ENCODE measurements around the gene GPR108. TPM values are rescaled to one million over a fixed set of nuclear protein-coding genes. Genes with fewer than 3 reads are reported as not detected.

Gene GPR108
- total RNA-seq, 1 experiment from 2014 or later, result 41.8 TPM

GRCh38 chr19:6717441-6717971, 19.9 kb downstream of the GPR108 start:
- no peaks in the 10 kb centered on the region for H3K79me2 ChIP-seq (ENCODE audit: low read length)
- H3K4me1 ChIP-seq (ENCODE audit: low read length), result peaks cover 8% of the 10 kb centered on the region
- H3K27ac ChIP-seq (ENCODE audit: low read length), result no peak overlapping the region
- no peaks in the 10 kb centered on the region for H4K20me1 ChIP-seq (ENCODE audit: insufficient read depth, low read depth, low read length)
- no peaks in the 10 kb centered on the region for H3K9me2 ChIP-seq (replicated peaks; ENCODE audit: insufficient read depth, low read length)
- H3K27me3 ChIP-seq (ENCODE audit: low read length), result no peaks in the 10 kb centered on the region
- no peaks in the 10 kb centered on the region for H3K36me3 ChIP-seq (ENCODE audit: insufficient read depth, low read length)
- no peak overlapping the region for H2AFZ ChIP-seq (ENCODE audit: low read length)
- DNase-seq, result no peak
- H3K4me2 ChIP-seq (ENCODE audit: low read depth, low read length, poor library complexity, severe bottlenecking), result no peak overlapping the region
- H3K4me3 ChIP-seq (ENCODE audit: low read length), result no peak overlapping the region
- H3K9ac ChIP-seq (ENCODE audit: low read length), result no peak overlapping the region
- H3K9me3 ChIP-seq (ENCODE audit: low read length), result no peaks in the 10 kb centered on the region

- H4K20me1 ChIP-seq (ENCODE audit: insufficient read depth, low read depth, low read length), result no peaks in the 10 kb centered on the region
- no peak overlapping the region for H3K4me2 ChIP-seq (ENCODE audit: low read depth, low read length, poor library complexity, severe bottlenecking)
- H3K4me3 ChIP-seq (ENCODE audit: low read length), result no peak overlapping the region
- no peaks in the 10 kb centered on the region for H3K36me3 ChIP-seq (ENCODE audit: insufficient read depth, low read length)
- DNase-seq, result no peak
- no peaks in the 10 kb centered on the region for H3K27me3 ChIP-seq (ENCODE audit: low read length)
- no peak overlapping the region for H3K27ac ChIP-seq (ENCODE audit: low read length)
- H2AFZ ChIP-seq (ENCODE audit: low read length), result no peak overlapping the region
- H3K9me3 ChIP-seq (ENCODE audit: low read length), result no peaks in the 10 kb centered on the region
- H3K79me2 ChIP-seq (ENCODE audit: low read length), result no peaks in the 10 kb centered on the region
- H3K4me1 ChIP-seq (ENCODE audit: low read length), result peaks cover 8% of the 10 kb centered on the region
- H3K9me2 ChIP-seq (replicated peaks; ENCODE audit: insufficient read depth, low read length), result no peaks in the 10 kb centered on the region
- no peak overlapping the region for H3K9ac ChIP-seq (ENCODE audit: low read length)
Measured at GRCh38 chr19:6717036-6717435, 20.3 kb downstream of the GPR108 start.

GRCh38 chr19:6716610-6716970, 20.8 kb downstream of the GPR108 start:
- Histone ChIP-seq H3K36me3 (ENCODE audit: insufficient read depth, low read length) (no peaks in the 10 kb centered on the region), H4K20me1 (ENCODE audit: insufficient read depth, low read depth, low read length) (no peaks in the 10 kb centered on the region), H3K9me3 (ENCODE audit: low read length) (no peaks in the 10 kb centered on the region), H3K27ac (ENCODE audit: low read length) (no peak overlapping the region), H3K4me3 (ENCODE audit: low read length) (no peak overlapping the region), H2AFZ (ENCODE audit: low read length) (no peak overlapping the region), H3K9ac (ENCODE audit: low read length) (no peak overlapping the region), H3K27me3 (ENCODE audit: low read length) (no peaks in the 10 kb centered on the region), H3K4me1 (ENCODE audit: low read length) (peaks cover 4% of the 10 kb centered on the region), H3K9me2 (replicated peaks; ENCODE audit: insufficient read depth, low read length) (no peaks in the 10 kb centered on the region), H3K4me2 (ENCODE audit: low read depth, low read length, poor library complexity, severe bottlenecking) (no peak overlapping the region), H3K79me2 (ENCODE audit: low read length) (no peaks in the 10 kb centered on the region)
- no peak for DNase-seq

- H3K4me2 ChIP-seq (ENCODE audit: low read depth, low read length, poor library complexity, severe bottlenecking), result no peak overlapping the region
- no peaks in the 10 kb centered on the region for H3K9me3 ChIP-seq (ENCODE audit: low read length)
- H3K4me1 ChIP-seq (ENCODE audit: low read length), result no peaks in the 10 kb centered on the region
- no peaks in the 10 kb centered on the region for H3K79me2 ChIP-seq (ENCODE audit: low read length)
- no peak overlapping the region for H3K4me3 ChIP-seq (ENCODE audit: low read length)
- H4K20me1 ChIP-seq (ENCODE audit: insufficient read depth, low read depth, low read length), result no peaks in the 10 kb centered on the region
- H3K27me3 ChIP-seq (ENCODE audit: low read length), result no peaks in the 10 kb centered on the region
- DNase-seq, result no peak
- no peak overlapping the region for H3K27ac ChIP-seq (ENCODE audit: low read length)
- no peak overlapping the region for H3K9ac ChIP-seq (ENCODE audit: low read length)
- H3K9me2 ChIP-seq (replicated peaks; ENCODE audit: insufficient read depth, low read length), result no peaks in the 10 kb centered on the region
- no peak overlapping the region for H2AFZ ChIP-seq (ENCODE audit: low read length)
- H3K36me3 ChIP-seq (ENCODE audit: insufficient read depth, low read length), result no peaks in the 10 kb centered on the region
Measured at GRCh38 chr19:6714749-6715555, 22.4 kb downstream of the GPR108 start.

- no peaks in the 10 kb centered on the region for H3K27me3 ChIP-seq (ENCODE audit: low read length)
- no peaks in the 10 kb centered on the region for H3K36me3 ChIP-seq (ENCODE audit: insufficient read depth, low read length)
- no peak overlapping the region for H3K4me3 ChIP-seq (ENCODE audit: low read length)
- H3K27ac ChIP-seq (ENCODE audit: low read length), result no peak overlapping the region
- H3K79me2 ChIP-seq (ENCODE audit: low read length), result no peaks in the 10 kb centered on the region
- no peaks in the 10 kb centered on the region for H3K9me2 ChIP-seq (replicated peaks; ENCODE audit: insufficient read depth, low read length)
- H3K4me2 ChIP-seq (ENCODE audit: low read depth, low read length, poor library complexity, severe bottlenecking), result no peak overlapping the region
- no peaks in the 10 kb centered on the region for H4K20me1 ChIP-seq (ENCODE audit: insufficient read depth, low read depth, low read length)
- DNase-seq, result no peak
- H3K9me3 ChIP-seq (ENCODE audit: low read length), result no peaks in the 10 kb centered on the region
- no peaks in the 10 kb centered on the region for H3K4me1 ChIP-seq (ENCODE audit: low read length)
- H3K9ac ChIP-seq (ENCODE audit: low read length), result no peak overlapping the region
- H2AFZ ChIP-seq (ENCODE audit: low read length), result no peak overlapping the region
Measured at GRCh38 chr19:6713773-6714692, 23.3 kb downstream of the GPR108 start.

- no peak overlapping the region for H3K4me3 ChIP-seq (ENCODE audit: low read length)
- no peak for DNase-seq
- H4K20me1 ChIP-seq (ENCODE audit: insufficient read depth, low read depth, low read length), result no peaks in the 10 kb centered on the region
- H3K9me2 ChIP-seq (replicated peaks; ENCODE audit: insufficient read depth, low read length), result no peaks in the 10 kb centered on the region
- H3K27me3 ChIP-seq (ENCODE audit: low read length), result no peaks in the 10 kb centered on the region
- no peaks in the 10 kb centered on the region for H3K36me3 ChIP-seq (ENCODE audit: insufficient read depth, low read length)
- no peak overlapping the region for H2AFZ ChIP-seq (ENCODE audit: low read length)
- H3K9me3 ChIP-seq (ENCODE audit: low read length), result no peaks in the 10 kb centered on the region
- no peak overlapping the region for H3K4me2 ChIP-seq (ENCODE audit: low read depth, low read length, poor library complexity, severe bottlenecking)
- H3K4me1 ChIP-seq (ENCODE audit: low read length), result no peaks in the 10 kb centered on the region
- H3K9ac ChIP-seq (ENCODE audit: low read length), result no peak overlapping the region
- no peak overlapping the region for H3K27ac ChIP-seq (ENCODE audit: low read length)
- H3K79me2 ChIP-seq (ENCODE audit: low read length), result no peaks in the 10 kb centered on the region
Measured at GRCh38 chr19:6712692-6713670, 24.4 kb downstream of the GPR108 start.

GRCh38 chr19:6712231-6712630, 25.1 kb downstream of the GPR108 start:
- no peak for DNase-seq
- no peak overlapping the region for H3K27ac ChIP-seq (ENCODE audit: low read length)

More at GRCh38 chr19:6712231-6712630, 25.1 kb downstream of the GPR108 start:
- no peaks in the 10 kb centered on the region for H3K9me3 ChIP-seq (ENCODE audit: low read length)
- no peaks in the 10 kb centered on the region for H3K36me3 ChIP-seq (ENCODE audit: insufficient read depth, low read length)
- H3K27me3 ChIP-seq (ENCODE audit: low read length), result no peaks in the 10 kb centered on the region
- H2AFZ ChIP-seq (ENCODE audit: low read length), result no peak overlapping the region
- H3K9me2 ChIP-seq (replicated peaks; ENCODE audit: insufficient read depth, low read length), result no peaks in the 10 kb centered on the region
- H3K4me3 ChIP-seq (ENCODE audit: low read length), result no peak overlapping the region
- no peaks in the 10 kb centered on the region for H3K4me1 ChIP-seq (ENCODE audit: low read length)
- no peaks in the 10 kb centered on the region for H4K20me1 ChIP-seq (ENCODE audit: insufficient read depth, low read depth, low read length)
- no peak overlapping the region for H3K4me2 ChIP-seq (ENCODE audit: low read depth, low read length, poor library complexity, severe bottlenecking)
- no peaks in the 10 kb centered on the region for H3K79me2 ChIP-seq (ENCODE audit: low read length)
- H3K9ac ChIP-seq (ENCODE audit: low read length), result no peak overlapping the region
